H1 (cell line): ENCODE results near the gene ARHGAP22. TPM values are rescaled to one million over a fixed set of nuclear protein-coding genes. Genes with fewer than 3 reads are reported as not detected.

Source experiments
- CTCF ChIA-PET: fragments of 300-600 bp; sonication (Branson Sonifier 250); formaldehyde crosslinking; loops from one replicate; lab custom pipeline; 2021; ENCODE audit not compliant: partially characterized antibody; lab: Charles Lee
- POLR2A ChIA-PET: fragments of 300-600 bp; sonication (Branson Sonifier 250); formaldehyde crosslinking; loops from one replicate; lab custom pipeline; 2021; ENCODE audit warnings: inconsistent platforms; ENCODE audit not compliant: partially characterized antibody; lab: Charles Lee
- DNase-seq, 2 experiments: peaks; one replicate each; pipeline versions ENCODE4 v3.0.0 to v3.0.0-alpha.2; 2010 to 2022; ENCODE audit warnings: low spot score in 2 of 2, low read depth in 1 of 2, mixed read lengths in 1 of 2
- FAIRE-seq: peaks from 2 replicates; lab custom pipeline; 2011; peaks lifted over from hg19 to GRCh38; lab: Jason Lieb, UNC
- H2AFZ ChIP-seq: 2 replicates; pipeline ENCODE4 v1.8.1; 2012; ENCODE audit warnings: low read length, inconsistent platforms
- H2AK5ac ChIP-seq: 2 replicates; pipeline ENCODE4 v1.6.1; 2013; ENCODE audit warnings: low read depth, low read length
- H2BK120ac ChIP-seq: replicated peaks from 2 replicates; pipeline ENCODE3; 2013; ENCODE audit warnings: low read depth, low read length, inconsistent platforms
- H2BK12ac ChIP-seq: 2 replicates; pipeline ENCODE4 v1.6.1; 2013; ENCODE audit warnings: low read depth, low read length
- H2BK15ac ChIP-seq: 2 replicates; pipeline ENCODE4 v1.6.1; 2013; ENCODE audit warnings: low read length
- H2BK20ac ChIP-seq: 2 replicates; pipeline ENCODE4 v1.6.1; 2013; ENCODE audit warnings: low read length
- H2BK5ac ChIP-seq: 2 replicates; pipeline ENCODE4 v1.6.1; 2013; ENCODE audit warnings: low read depth, low read length
- H3K14ac ChIP-seq: 2 replicates; pipeline ENCODE4 v1.6.1; 2013; ENCODE audit warnings: inconsistent platforms; ENCODE audit not compliant: insufficient read length
- H3K18ac ChIP-seq: 2 replicates; pipeline ENCODE4 v1.6.1; 2013; ENCODE audit warnings: low read length; ENCODE audit errors: extremely low read depth
- H3K23ac ChIP-seq: 2 replicates; pipeline ENCODE4 v1.6.1; 2013; ENCODE audit warnings: inconsistent platforms; ENCODE audit not compliant: insufficient read length
- H3K23me2 ChIP-seq: 2 replicates; pipeline ENCODE4 v1.6.1; 2013; ENCODE audit warnings: low read depth, low read length
- H3K27ac ChIP-seq: 2 replicates; pipeline ENCODE4 v1.6.1; 2011; ENCODE audit warnings: low read depth, low read length, inconsistent platforms
- H3K27me3 ChIP-seq, 4 experiments: replicated peaks in 1 of 4; 1 replicate in 1 of 4; 2 replicates in 3 of 4; pipeline versions ENCODE4 v1.6.1 to v1.8.1; 2011 to 2013; ENCODE audit warnings: low read length in 3 of 4, mild to moderate bottlenecking in 3 of 4, inconsistent platforms in 2 of 4, mixed read lengths in 2 of 4, moderate library complexity in 1 of 4; ENCODE audit not compliant: control insufficient read depth in 3 of 4, insufficient read depth in 3 of 4; ENCODE audit errors: extremely low read depth in 1 of 4
- H3K36me3 ChIP-seq, 4 experiments: 2 replicates each; pipeline versions ENCODE4 v1.6.1 to v1.8.1; 2011 to 2013; ENCODE audit warnings: mild to moderate bottlenecking in 4 of 4, low read length in 3 of 4, moderate library complexity in 2 of 4, control low read depth in 1 of 4, inconsistent platforms in 1 of 4; ENCODE audit not compliant: insufficient read depth in 4 of 4, control insufficient read depth in 2 of 4
- H3K4ac ChIP-seq: replicated peaks from 2 replicates; pipeline ENCODE3; 2013; ENCODE audit warnings: low read length, low read depth, mixed read lengths, inconsistent platforms; ENCODE audit not compliant: insufficient read length
- H3K4me1 ChIP-seq, 4 experiments: replicated peaks in 1 of 4; 1 replicate in 1 of 4; 2 replicates in 3 of 4; pipeline versions ENCODE4 v1.6.1 to v1.8.1; 2011 to 2013; ENCODE audit warnings: low read length in 3 of 4, inconsistent platforms in 2 of 4, mixed read lengths in 1 of 4; ENCODE audit not compliant: insufficient read depth in 4 of 4, control insufficient read depth in 3 of 4
- H3K4me2 ChIP-seq, 2 experiments: 2 replicates each; pipeline versions ENCODE4 v1.6.1 to v1.8.1; 2011 to 2013; ENCODE audit warnings: low read depth in 2 of 2, low read length in 2 of 2, control low read depth in 1 of 2, inconsistent platforms in 1 of 2, mild to moderate bottlenecking in 1 of 2; ENCODE audit not compliant: insufficient read depth in 1 of 2
- H3K4me3 ChIP-seq, 4 experiments: fragments of 200-600, 300-600 bp in 1 of 4; sonication (generic), shearing (Covaris generic), sonication (Bioruptor Twin) in 1 of 4; 2 replicates each; pipeline versions ENCODE4 v1.5.1 to v1.8.1; 2011 to 2016; ENCODE audit warnings: low read length in 4 of 4, low read depth in 3 of 4, control low read depth in 2 of 4, inconsistent platforms in 2 of 4, mild to moderate bottlenecking in 2 of 4, mixed read lengths in 1 of 4, moderate library complexity in 1 of 4; ENCODE audit not compliant: insufficient read depth in 2 of 4; ENCODE audit errors: extremely low read depth in 1 of 4
- H3K56ac ChIP-seq: replicated peaks from 2 replicates; pipeline ENCODE3; 2013; ENCODE audit warnings: low read depth, mild to moderate bottlenecking, mixed read lengths, low read length, inconsistent platforms; ENCODE audit not compliant: insufficient read length
- H3K79me1 ChIP-seq: 2 replicates; pipeline ENCODE4 v1.6.1; 2013; ENCODE audit warnings: low read depth, low read length, control low read depth
- H3K79me2 ChIP-seq, 2 experiments: 2 replicates each; pipeline versions ENCODE4 v1.6.1 to v1.8.1; 2012 to 2013; ENCODE audit warnings: low read length in 2 of 2, mild to moderate bottlenecking in 2 of 2, inconsistent platforms in 1 of 2; ENCODE audit not compliant: insufficient read depth in 2 of 2, control insufficient read depth in 1 of 2
- H3K9ac ChIP-seq, 4 experiments: replicated peaks in 1 of 4; 1 replicate in 1 of 4; 2 replicates in 3 of 4; pipeline versions ENCODE4 v1.6.1 to v1.8.1; 2011 to 2013; ENCODE audit warnings: low read depth in 3 of 4, low read length in 3 of 4, control low read depth in 2 of 4, mild to moderate bottlenecking in 2 of 4, moderate library complexity in 2 of 4, inconsistent platforms in 1 of 4; ENCODE audit errors: extremely low read depth in 1 of 4
- H3K9me3 ChIP-seq, 2 experiments: 2 replicates each; pipeline versions ENCODE4 v1.6.1 to v1.8.1; 2012 to 2013; ENCODE audit warnings: mild to moderate bottlenecking in 2 of 2, moderate library complexity in 2 of 2, control low read depth in 1 of 2, inconsistent platforms in 1 of 2, low read depth in 1 of 2, low read length in 1 of 2, mixed read lengths in 1 of 2; ENCODE audit not compliant: insufficient read depth in 2 of 2
- H4K20me1 ChIP-seq, 2 experiments: replicated peaks in 1 of 2; 2 replicates each; pipeline versions ENCODE3 to v1.8.1; 2011 to 2013; ENCODE audit warnings: inconsistent platforms in 2 of 2, low read length in 2 of 2, mild to moderate bottlenecking in 1 of 2; ENCODE audit not compliant: insufficient read depth in 2 of 2, control insufficient read depth in 1 of 2
- H4K5ac ChIP-seq: 2 replicates; pipeline ENCODE4 v1.6.1; 2013; ENCODE audit warnings: low read length, low read depth, mixed read lengths, inconsistent platforms; ENCODE audit not compliant: insufficient read length
- H4K8ac ChIP-seq: 2 replicates; pipeline ENCODE4 v1.8.0; 2013; ENCODE audit warnings: mild to moderate bottlenecking, moderate library complexity, low read length, inconsistent platforms; ENCODE audit not compliant: insufficient read depth; ENCODE audit errors: extremely low read depth
- H4K91ac ChIP-seq: replicated peaks from 2 replicates; pipeline ENCODE3; 2013; ENCODE audit warnings: low read length, mixed read lengths, inconsistent platforms; ENCODE audit not compliant: insufficient read length
- ASH2L ChIP-seq: fragments of 200-600, 300-600 bp; sonication (generic); IDR thresholded peaks from one replicate; pipeline ENCODE4 v1.7.1; 2017; ENCODE audit warnings: low read length
- CTBP2 ChIP-seq: IDR thresholded peaks from 2 replicates; pipeline ENCODE4 v1.7.0; 2011; ENCODE audit warnings: borderline replicate concordance, mild to moderate bottlenecking, moderate library complexity, mixed read lengths, low read length; ENCODE audit not compliant: insufficient read depth, insufficient read length
- HDAC2 ChIP-seq, 2 experiments: fragments of 300-600 bp in 1 of 2; sonication (generic) in 1 of 2; IDR thresholded peaks; 2 replicates each; pipeline ENCODE4 v1.6.1; 2011 to 2012; ENCODE audit warnings: low read depth in 2 of 2, low read length in 2 of 2, mild to moderate bottlenecking in 2 of 2, moderate library complexity in 2 of 2, borderline replicate concordance in 1 of 2, inconsistent platforms in 1 of 2
- RBBP5 ChIP-seq: IDR thresholded peaks from 2 replicates; pipeline ENCODE4 v1.7.1; 2012; ENCODE audit warnings: low read depth, mild to moderate bottlenecking, inconsistent platforms, low read length, moderate library complexity, borderline replicate concordance
- SIX5 ChIP-seq: IDR thresholded peaks from 2 replicates; pipeline ENCODE4 v1.6.1; 2011; ENCODE audit warnings: mild to moderate bottlenecking, low read depth, low read length
- TEAD4 ChIP-seq: IDR thresholded peaks from 2 replicates; pipeline ENCODE4 v1.6.1; 2012; ENCODE audit warnings: low read depth, low read length, inconsistent platforms, mixed read lengths
- WGBS, 2 experiments: shearing (Covaris generic) in 1 of 2; methylation state at CpG; one replicate each; pipeline versions ENCODE4 v1.1.6 to v1.1.7; 2013 to 2015; ENCODE audit warnings: low lambda C conversion rate in 2 of 2, mixed read lengths in 2 of 2, inconsistent platforms in 1 of 2, low coverage in 1 of 2, missing lambda C conversion rate in 1 of 2; ENCODE audit not compliant: insufficient replicate concordance in 2 of 2, insufficient coverage in 1 of 2, insufficient read length in 1 of 2; ENCODE audit errors: extremely low coverage in 1 of 2, missing lambda C conversion rate in 1 of 2; 5-methylcytosine and 5-hydroxymethylcytosine counted together
- polyA plus RNA-seq, 7 experiments: library from polyadenylated mRNA; depleted of rRNA in 3 of 7; stranded (reverse) in 5 of 7; unstranded in 2 of 7; fragments of >200 nt in 5 of 7; fragments of 200-250 nt in 2 of 7; gene quantifications; 1 replicate in 5 of 7; 2 replicates in 1 of 7; 4 replicates in 1 of 7; pipeline versions ENCODE4 v1.2.1 to v1.2.3, GENCODE V29; 2011 to 2013; ENCODE audit warnings: missing spikeins in 2 of 7, mixed read lengths in 2 of 7
- total RNA-seq: library from RNA; stranded (reverse); fragmentation: NEBNext Ultra II Directional; extraction: Animal tissue kit (Norgen Biotek cat#: 25700); gene quantifications from 2 replicates; pipeline ENCODE4 v1.2.1, GENCODE V29; 2021
- TF ChIP-seq, protein P1 (sequence below): IDR thresholded peaks from 2 replicates; pipeline ENCODE4 v1.6.1; 2012; ENCODE audit warnings: inconsistent platforms

ARHGAP22 gene
- total and polyA plus RNA-seq, 2 of the 8 experiments (the other 6 are each of a cell fraction or from before 2014, with no cell fraction given): 3.6 to 11.2 TPM

GRCh38 chr10:48460182-48460581, 144.7 kb downstream of the ARHGAP22 start:
- H3K4me1 ChIP-seq: peaks cover 0 to 7% (median 3%) of the 10 kb centered on the region in 4 experiments; a peak in 5 of 7 replicates
- no peak overlapping the region for H4K8ac ChIP-seq
- no peak overlapping the region for H2BK120ac ChIP-seq
- no peak overlapping the region for H3K4me2 ChIP-seq
- no peaks in the 10 kb centered on the region for H3K27me3 ChIP-seq
- H3K79me1 ChIP-seq: no peaks in the 10 kb centered on the region; the same call in 1 of the 2 replicates
- H3K23ac ChIP-seq: no peak overlapping the region
- H2AFZ ChIP-seq: no peak overlapping the region
- H2BK5ac ChIP-seq: 0 out of 2 replicates have a peak overlapping the region, but pooled peaks have one; percentile 1
- H3K14ac ChIP-seq: no peak overlapping the region
- H2AK5ac ChIP-seq: no peak overlapping the region
- H3K9me3 ChIP-seq: no peaks in the 10 kb centered on the region
- H2BK20ac ChIP-seq: no peak overlapping the region
- CTCF ChIA-PET: interaction anchor here (0.8 to 12.6 kb wide), 11 partner anchors 9 to 155 kb away, joined by 3 to 112 read pairs (median 4); no protein-coding TSS in a partner anchor
- H3K9ac ChIP-seq: no peak overlapping the region
- no peak overlapping the region for H4K5ac ChIP-seq
- no peak overlapping the region for H2BK12ac ChIP-seq
- WGBS, 2 experiments: 86% methylated on average over 2 of the region's 2 CpGs; no CpG with 5 or more reads in 1 of the 2 experiments
- H3K56ac ChIP-seq: no peak overlapping the region
- H3K4ac ChIP-seq: no peak overlapping the region
- POLR2A ChIA-PET: no interaction called here
- H3K36me3 ChIP-seq: no peaks in the 10 kb centered on the region
- H3K23me2 ChIP-seq: no peaks in the 10 kb centered on the region
- H3K18ac ChIP-seq: no peak overlapping the region
- FAIRE-seq (no peak), DNase-seq (no peak)
- H3K27ac ChIP-seq: no peak overlapping the region
- H3K79me2 ChIP-seq: no peaks in the 10 kb centered on the region
- H2BK15ac ChIP-seq: no peak overlapping the region
- H3K4me3 ChIP-seq: no peak overlapping the region
- TF ChIP-seq SIX5 (no peak), RBBP5 (no peak), ASH2L (no peak), HDAC2 (IDR thresholded peaks at IDR 0.05; ENCODE audit: borderline replicate concordance in 1 of 2, low read depth in 2 of 2, low read length in 2 of 2) (no peak), TEAD4 (no peak), CTBP2 (no peak)
- TF ChIP-seq, protein P1, sequence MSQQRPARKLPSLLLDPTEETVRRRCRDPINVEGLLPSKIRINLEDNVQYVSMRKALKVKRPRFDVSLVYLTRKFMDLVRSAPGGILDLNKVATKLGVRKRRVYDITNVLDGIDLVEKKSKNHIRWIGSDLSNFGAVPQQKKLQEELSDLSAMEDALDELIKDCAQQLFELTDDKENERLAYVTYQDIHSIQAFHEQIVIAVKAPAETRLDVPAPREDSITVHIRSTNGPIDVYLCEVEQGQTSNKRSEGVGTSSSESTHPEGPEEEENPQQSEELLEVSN: no peak
- H4K91ac ChIP-seq: no peak overlapping the region
- peaks cover under 1 to 8% of the 10 kb centered on the region in 2 experiments for H4K20me1 ChIP-seq
